IPS DF 6.9 (cell line): ENCODE measurements around the gene SARDH.

Experiments used
- DNase-seq: peaks from one replicate; pipeline ENCODE4 v3.0.0-alpha.2; 2013; ENCODE audit warnings: low read depth, low spot score
- H3K27ac ChIP-seq: one replicate; pipeline ENCODE4 v1.5.1; 2013; ENCODE audit warnings: low read length, control low read depth
- H3K27me3 ChIP-seq: 2 replicates; pipeline ENCODE4 v1.6.1; 2013; ENCODE audit warnings: mild to moderate bottlenecking, low read length; ENCODE audit not compliant: control insufficient read depth, insufficient read depth
- H3K36me3 ChIP-seq: 2 replicates; pipeline ENCODE4 v1.6.1; 2013; ENCODE audit warnings: low read length; ENCODE audit not compliant: control insufficient read depth, insufficient read depth
- H3K4me1 ChIP-seq: 2 replicates; pipeline ENCODE4 v1.6.1; 2013; ENCODE audit warnings: low read length; ENCODE audit not compliant: control insufficient read depth, insufficient read depth
- H3K4me3 ChIP-seq: 2 replicates; pipeline ENCODE4 v1.5.1; 2013; ENCODE audit warnings: mild to moderate bottlenecking, low read length
- H3K9me3 ChIP-seq: 2 replicates; pipeline ENCODE4 v1.6.1; 2013; ENCODE audit warnings: low read length, inconsistent platforms; ENCODE audit not compliant: control insufficient read depth, insufficient read depth
- WGBS: extraction: QIAGEN DNeasy Blood & Tissue Kit; methylation state at CpG from one replicate; pipeline ENCODE4 v1.1.7; 2013; ENCODE audit warnings: mixed read lengths, missing lambda C conversion rate; ENCODE audit not compliant: insufficient read length, insufficient coverage; 5-methylcytosine and 5-hydroxymethylcytosine counted together

The SARDH gene

GRCh38 chr9:133711428-133712220, 26.5 kb downstream of the SARDH start:
- Histone ChIP-seq H3K27me3 (no peaks in the 10 kb centered on the region), H3K4me1 (0 out of 2 replicates have a peak, but pooled peaks cover 3% of the 10 kb centered on the region), H3K4me3 (no peak overlapping the region), H3K9me3 (no peaks in the 10 kb centered on the region), H3K36me3 (no peaks in the 10 kb centered on the region; the same call in 1 of the 2 replicates), H3K27ac (no peak overlapping the region)
- no CpG with 5 or more reads among the region's 32 CpGs for WGBS
- no peak for DNase-seq

GRCh38 chr9:133710661-133711427, 27.3 kb downstream of the SARDH start:
- Histone ChIP-seq H3K27ac (no peak overlapping the region), H3K36me3 (no peaks in the 10 kb centered on the region; the same call in 1 of the 2 replicates), H3K4me3 (no peak overlapping the region), H3K9me3 (no peaks in the 10 kb centered on the region), H3K27me3 (no peaks in the 10 kb centered on the region), H3K4me1 (0 out of 2 replicates have a peak, but pooled peaks cover 1% of the 10 kb centered on the region)
- DNase-seq: no peak
- WGBS: no CpG with 5 or more reads among the region's 16 CpGs

- H3K36me3 ChIP-seq: no peaks in the 10 kb centered on the region; the same call in 1 of the 2 replicates
- no peaks in the 10 kb centered on the region for H3K27me3 ChIP-seq
- no CpG with 5 or more reads among the region's 32 CpGs for WGBS
- H3K4me3 ChIP-seq: no peak overlapping the region
- H3K4me1 ChIP-seq: no peaks in the 10 kb centered on the region
- no peaks in the 10 kb centered on the region for H3K9me3 ChIP-seq
- no peak for DNase-seq
- H3K27ac ChIP-seq: no peak overlapping the region
Measured at GRCh38 chr9:133709691-133710571, 28.2 kb downstream of the SARDH start.

GRCh38 chr9:133709015-133709611, 29.0 kb downstream of the SARDH start:
- no peaks in the 10 kb centered on the region for H3K27me3 ChIP-seq
- no peaks in the 10 kb centered on the region for H3K9me3 ChIP-seq
- H3K36me3 ChIP-seq: no peaks in the 10 kb centered on the region; the same call in 1 of the 2 replicates
- no CpG with 5 or more reads among the region's 26 CpGs for WGBS
- no peaks in the 10 kb centered on the region; the same call in 1 of the 2 replicates for H3K4me1 ChIP-seq
- DNase-seq: no peak
- no peak overlapping the region for H3K27ac ChIP-seq
- H3K4me3 ChIP-seq: no peak overlapping the region

GRCh38 chr9:133708246-133709014, 29.7 kb downstream of the SARDH start:
- no peak overlapping the region for H3K27ac ChIP-seq
- H3K9me3 ChIP-seq: no peaks in the 10 kb centered on the region
- H3K27me3 ChIP-seq: no peaks in the 10 kb centered on the region
- no peak overlapping the region for H3K4me3 ChIP-seq
- no CpG with 5 or more reads among the region's 30 CpGs for WGBS
- no peaks in the 10 kb centered on the region; the same call in 1 of the 2 replicates for H3K4me1 ChIP-seq
- no peak for DNase-seq
- H3K36me3 ChIP-seq: no peaks in the 10 kb centered on the region; the same call in 1 of the 2 replicates

- no peak for DNase-seq
- H3K27ac ChIP-seq: no peak overlapping the region
- WGBS: no CpG with 5 or more reads among the region's 15 CpGs
- H3K4me1 ChIP-seq: peaks cover 2% of the 10 kb centered on the region; the same call in 1 of the 2 replicates
- no peak overlapping the region for H3K4me3 ChIP-seq
- H3K9me3 ChIP-seq: no peaks in the 10 kb centered on the region
- H3K36me3 ChIP-seq: no peaks in the 10 kb centered on the region; the same call in 1 of the 2 replicates
- no peaks in the 10 kb centered on the region for H3K27me3 ChIP-seq
Measured at GRCh38 chr9:133707763-133708245, 30.3 kb downstream of the SARDH start.

- Histone ChIP-seq H3K27me3 (no peaks in the 10 kb centered on the region), H3K4me1 (peaks cover 3% of the 10 kb centered on the region; the same call in 1 of the 2 replicates), H3K4me3 (no peak overlapping the region), H3K9me3 (no peaks in the 10 kb centered on the region), H3K27ac (no peak overlapping the region), H3K36me3 (no peaks in the 10 kb centered on the region; the same call in 1 of the 2 replicates)
- no CpG with 5 or more reads among the region's 17 CpGs for WGBS
- DNase-seq: no peak
Measured at GRCh38 chr9:133707065-133707762, 30.9 kb downstream of the SARDH start.

GRCh38 chr9:133706307-133707050, 31.7 kb downstream of the SARDH start:
- DNase-seq: no peak
- no CpG with 5 or more reads among the region's 12 CpGs for WGBS
- Histone ChIP-seq H3K27me3 (no peaks in the 10 kb centered on the region), H3K27ac (no peak overlapping the region), H3K4me1 (peaks cover 5% of the 10 kb centered on the region; the same call in 1 of the 2 replicates), H3K9me3 (no peaks in the 10 kb centered on the region), H3K4me3 (no peak overlapping the region), H3K36me3 (no peaks in the 10 kb centered on the region; the same call in 1 of the 2 replicates)
